Sigmoid colon (tissue), 7 donors: ENCODE results near the gene CDC42EP4. TPM values are rescaled to one million over a fixed set of nuclear protein-coding genes. Genes with fewer than 3 reads are reported as not detected.

Experiments
- DNase-seq: peaks from one replicate; pipeline ENCODE4 v3.0.0-alpha.2; 2019
- H3K27ac ChIP-seq, 4 donors: fragments of 200-600 bp; sonication (generic); one replicate each; pipeline ENCODE4 v1.5.1; 2016 to 2019; ENCODE audit warnings: mild to moderate bottlenecking in 1 of 4
- H3K27me3 ChIP-seq, 3 donors: fragments of 200-600 bp; sonication (generic); one replicate each; pipeline ENCODE4 v1.5.1; 2019; ENCODE audit warnings: mild to moderate bottlenecking in 1 of 3
- H3K36me3 ChIP-seq, 4 donors: fragments of 200-600 bp; sonication (generic); one replicate each; pipeline ENCODE4 v1.5.1; 2016 to 2019
- H3K4me1 ChIP-seq, 4 donors: fragments of 200-600 bp; sonication (generic); one replicate each; pipeline ENCODE4 v1.5.1; 2017 to 2019
- H3K4me3 ChIP-seq, 4 donors: fragments of 200-600 bp; sonication (generic); one replicate each; pipeline ENCODE4 v1.5.1; 2017 to 2019; ENCODE audit warnings: mild to moderate bottlenecking in 2 of 4, moderate library complexity in 1 of 4
- H3K9me3 ChIP-seq, 4 donors: fragments of 200-600 bp in 3 of 4; sonication (generic) in 3 of 4; one replicate each; pipeline versions ENCODE4 v1.5.1 to v1.6.1; 2013 to 2019
- CTCF ChIP-seq, 4 experiments: fragments of 450-650 bp in 3 of 4; fragments of 200-600 bp in 1 of 4; IDR thresholded peaks; one replicate each; pipeline ENCODE4 v1.5.1; 2016 to 2019; ENCODE audit warnings: antibody characterized with exemption in 4 of 4, mild to moderate bottlenecking in 3 of 4, moderate library complexity in 2 of 4
- EP300 ChIP-seq, 4 donors: sonication (generic); formaldehyde crosslinking; IDR thresholded peaks; one replicate each; pipeline ENCODE4 v1.6.1; 2017; ENCODE audit warnings: antibody characterized with exemption in 4 of 4
- POLR2A ChIP-seq, 2 donors: fragments of 450-650 bp; IDR thresholded peaks; one replicate each; pipeline ENCODE4 v1.6.1; 2016; ENCODE audit warnings: antibody characterized with exemption in 2 of 2, mild to moderate bottlenecking in 2 of 2, moderate library complexity in 2 of 2
- POLR2AphosphoS5 ChIP-seq, 4 donors: sonication (generic); formaldehyde crosslinking; IDR thresholded peaks; one replicate each; pipeline ENCODE4 v1.6.1; 2017; ENCODE audit warnings: antibody characterized with exemption in 4 of 4
- WGBS, 2 donors: extraction: QIAGEN DNeasy Blood & Tissue Kit; methylation state at CpG; one replicate each; pipeline ENCODE4 v1.1.7; 2013; 5-methylcytosine and 5-hydroxymethylcytosine counted together
- intact Hi-C: fragments of 100-400 bp; cut with DNase I; formaldehyde crosslinking; loops from one replicate; pipeline ENCODE4 v1.15.1; 2023
- polyA plus RNA-seq, 3 donors: library from polyadenylated mRNA; stranded (reverse); fragments of 200-250 nt; gene quantifications; one replicate each; pipeline ENCODE4 v1.2.3, GENCODE V29; 2013
- total RNA-seq, 4 donors: library from RNA; depleted of rRNA; stranded (reverse); fragments of >200 nt; gene quantifications; one replicate each; pipeline ENCODE4 v1.1.0, GENCODE V29; 2016
- donor health status: healthy with polysubstance abuse.
- donor health status: Bipolar disorder and iron deficiency.
- donor health status: healthy.

The CDC42EP4 gene
- total and polyA plus RNA-seq, 7 donors, result 44.0 to 87.6 (median 68.1) TPM

GRCh38 chr17:73283841-73284282 is 27.9 kb downstream of the CDC42EP4 start:
- DNase-seq, result peak; percentile 88
- H3K36me3 ChIP-seq, result peaks cover 0 to 28% (median 14%) of the 10 kb centered on the region in 4 donors
- intact Hi-C loops, result no loop called here

GRCh38 chr17:73283250-73283649 is 28.6 kb downstream of the CDC42EP4 start:
- 91 to 93% methylated on average over 5 of the region's 5 CpGs for WGBS, 2 donors
- Histone ChIP-seq H3K27me3 (no peaks in the 10 kb centered on the region), H3K9me3 (no peaks in the 10 kb centered on the region), H3K4me3 (no peak overlapping the region), H3K27ac (peak overlapping the region; percentile 32 to 100 (median 86)), H3K4me1 (peaks cover 0 to 88% (median 79%) of the 10 kb centered on the region in 4 donors), H3K36me3 (peaks cover 0 to 28% (median 14%) of the 10 kb centered on the region in 4 donors)
- TF ChIP-seq POLR2AphosphoS5 (IDR thresholded peaks at IDR 0.05) (no peak), EP300 (IDR thresholded peaks at IDR 0.05) (no peak), POLR2A (IDR thresholded peaks at IDR 0.05) (no peak), CTCF (IDR thresholded peaks at IDR 0.05) (no peak)
- DNase-seq, result no peak
- intact Hi-C loops, result no loop called here

More at GRCh38 chr17:73283841-73284282, 27.9 kb downstream of the CDC42EP4 start:
- Histone ChIP-seq H3K4me1 (peaks cover 0 to 88% (median 79%) of the 10 kb centered on the region in 4 donors), H3K27me3 (no peaks in the 10 kb centered on the region), H3K4me3 (no peak overlapping the region), H3K27ac (peak overlapping the region; percentile 32 to 100 (median 86)), H3K9me3 (no peaks in the 10 kb centered on the region)
- TF ChIP-seq EP300 (IDR thresholded peaks at IDR 0.05) (no peak), POLR2A (IDR thresholded peaks at IDR 0.05) (no peak), CTCF (IDR thresholded peaks at IDR 0.05) (no peak), POLR2AphosphoS5 (IDR thresholded peaks at IDR 0.05) (peak in 2 of 4 donors; percentile 10 to 44)
- 58 to 84% methylated on average over 10 of the region's 10 CpGs for WGBS, 2 donors

- no peak for TF ChIP-seq CTCF (IDR thresholded peaks at IDR 0.05)
- no peak for TF ChIP-seq POLR2A (IDR thresholded peaks at IDR 0.05)
- TF ChIP-seq POLR2AphosphoS5 (IDR thresholded peaks at IDR 0.05), result no peak
- no peak for TF ChIP-seq EP300 (IDR thresholded peaks at IDR 0.05)
- peaks cover 0 to 87% (median 79%) of the 10 kb centered on the region in 4 donors for H3K4me1 ChIP-seq
- no peaks in the 10 kb centered on the region for H3K27me3 ChIP-seq
- DNase-seq, result no peak
- H3K4me3 ChIP-seq, result no peak overlapping the region
- 89 to 92% methylated on average over 9 of the region's 9 CpGs for WGBS, 2 donors
- no peaks in the 10 kb centered on the region for H3K9me3 ChIP-seq
- peak overlapping the region in 3 of 4 donors; percentile 20 to 100 (median 92) for H3K27ac ChIP-seq
- intact Hi-C loops, result no loop called here
- peaks cover 0 to 28% (median 14%) of the 10 kb centered on the region in 4 donors for H3K36me3 ChIP-seq
Observed at GRCh38 chr17:73282629-73283028, 29.2 kb downstream of the CDC42EP4 start.

- Histone ChIP-seq H3K9me3 (no peaks in the 10 kb centered on the region), H3K27me3 (no peaks in the 10 kb centered on the region), H3K27ac (peak overlapping the region in 3 of 4 donors; percentile 20 to 100 (median 92)), H3K4me1 (peaks cover 0 to 83% (median 74%) of the 10 kb centered on the region in 4 donors), H3K4me3 (no peak overlapping the region), H3K36me3 (peaks cover 0 to 28% (median 14%) of the 10 kb centered on the region in 4 donors)
- no peak for DNase-seq
- intact Hi-C loops, result no loop called here
- WGBS, 2 donors, result 69 to 79% methylated on average over 7 of the region's 7 CpGs
- TF ChIP-seq POLR2AphosphoS5 (IDR thresholded peaks at IDR 0.05) (no peak), POLR2A (IDR thresholded peaks at IDR 0.05) (no peak), EP300 (IDR thresholded peaks at IDR 0.05) (no peak), CTCF (IDR thresholded peaks at IDR 0.05) (no peak)
Observed at GRCh38 chr17:73281928-73282327, 29.9 kb downstream of the CDC42EP4 start.
